Hepatocyte (in vitro differentiated cells): ENCODE data around the gene TSSC4.

Experiments used
- EZH2 ChIP-seq: fragments of 200-600 bp; sonication (generic); IDR thresholded peaks from 2 replicates; pipeline ENCODE4 v1.6.1; 2016; ENCODE audit warnings: antibody characterized with exemption, mild to moderate bottlenecking, borderline replicate concordance
- TF ChIP-seq, protein P1 (sequence below): fragments of 200-600 bp; sonication (generic); IDR thresholded peaks from 2 replicates; pipeline ENCODE4 v1.5.1; 2016; ENCODE audit warnings: antibody characterized with exemption, mild to moderate bottlenecking; ENCODE audit not compliant: poor library complexity

DNA sequence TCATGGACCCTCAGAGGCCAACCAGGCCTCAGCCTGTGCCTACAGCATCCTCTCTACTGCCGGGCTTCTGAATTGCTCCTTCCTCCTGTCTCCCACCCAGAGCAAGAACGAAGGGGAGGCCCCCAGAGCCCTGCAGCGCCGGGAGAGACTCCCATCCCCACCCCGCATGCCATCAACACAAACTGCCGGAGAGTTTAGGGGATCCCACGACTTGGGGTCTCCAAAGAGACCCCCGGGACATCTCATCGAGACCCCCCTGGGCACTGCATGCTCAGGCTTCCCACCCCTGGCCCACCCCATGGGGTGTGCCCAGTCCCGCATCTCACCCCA lies 31.7 kb upstream of the TSSC4 start:
- TF ChIP-seq, protein P1, sequence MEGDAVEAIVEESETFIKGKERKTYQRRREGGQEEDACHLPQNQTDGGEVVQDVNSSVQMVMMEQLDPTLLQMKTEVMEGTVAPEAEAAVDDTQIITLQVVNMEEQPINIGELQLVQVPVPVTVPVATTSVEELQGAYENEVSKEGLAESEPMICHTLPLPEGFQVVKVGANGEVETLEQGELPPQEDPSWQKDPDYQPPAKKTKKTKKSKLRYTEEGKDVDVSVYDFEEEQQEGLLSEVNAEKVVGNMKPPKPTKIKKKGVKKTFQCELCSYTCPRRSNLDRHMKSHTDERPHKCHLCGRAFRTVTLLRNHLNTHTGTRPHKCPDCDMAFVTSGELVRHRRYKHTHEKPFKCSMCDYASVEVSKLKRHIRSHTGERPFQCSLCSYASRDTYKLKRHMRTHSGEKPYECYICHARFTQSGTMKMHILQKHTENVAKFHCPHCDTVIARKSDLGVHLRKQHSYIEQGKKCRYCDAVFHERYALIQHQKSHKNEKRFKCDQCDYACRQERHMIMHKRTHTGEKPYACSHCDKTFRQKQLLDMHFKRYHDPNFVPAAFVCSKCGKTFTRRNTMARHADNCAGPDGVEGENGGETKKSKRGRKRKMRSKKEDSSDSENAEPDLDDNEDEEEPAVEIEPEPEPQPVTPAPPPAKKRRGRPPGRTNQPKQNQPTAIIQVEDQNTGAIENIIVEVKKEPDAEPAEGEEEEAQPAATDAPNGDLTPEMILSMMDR, result no peak
- TF ChIP-seq EZH2, result no peak
